ENCODE data around the gene SMIM36. TPM values are rescaled to one million over a fixed set of nuclear protein-coding genes. Genes with fewer than 3 reads are reported as not detected.

The SMIM36 gene
- total and polyA plus RNA-seq, 2 donors from 2014 or later, result not detected

GRCh38 chr17:55492781-55493341 is 18.4 kb downstream of the SMIM36 start:
- DNase-seq (peak in 2 of 5 donors; percentile 32 to 50), FAIRE-seq (no peak)
- no peaks in the 10 kb centered on the region for H3K9me3 ChIP-seq (ENCODE audit: control insufficient read depth in 2 of 3, insufficient read depth in 1 of 3, low read length in 3 of 3)
- H3K27ac ChIP-seq (ENCODE audit: low read depth in 2 of 2, low read length in 2 of 2), result peak overlapping the region; percentile 51 to 59
- no peak overlapping the region for H3K9ac ChIP-seq (ENCODE audit: low read length in 3 of 3)
- H3K27me3 ChIP-seq (ENCODE audit: control insufficient read depth, insufficient read depth, low read length), result no peaks in the 10 kb centered on the region
- intact Hi-C loops (cut with DNase I), result no loop called here
- peaks cover 0 to 11% (median 10%) of the 10 kb centered on the region in 3 donors for H3K4me1 ChIP-seq (ENCODE audit: control insufficient read depth in 2 of 3, insufficient read depth in 2 of 3, low read depth in 1 of 3, low read length in 3 of 3)
- H3K36me3 ChIP-seq (ENCODE audit: control insufficient read depth in 2 of 3, insufficient read depth in 3 of 3, low read length in 3 of 3), result no peaks in the 10 kb centered on the region
- no peak overlapping the region for H3K4me3 ChIP-seq (ENCODE audit: low read length in 3 of 3)
- no peak for TF ChIP-seq CTCF (IDR thresholded peaks at IDR 0.05; ENCODE audit: borderline replicate concordance, extremely low read depth, insufficient read depth)

- no peak for FAIRE-seq
- H3K4me1 ChIP-seq (ENCODE audit: control insufficient read depth in 2 of 3, insufficient read depth in 2 of 3, low read depth in 1 of 3, low read length in 3 of 3), result peaks cover 0 to 8% (median 6%) of the 10 kb centered on the region in 3 donors
- no peak overlapping the region for H3K27ac ChIP-seq (ENCODE audit: low read depth in 2 of 2, low read length in 2 of 2)
- no peak for TF ChIP-seq CTCF (IDR thresholded peaks at IDR 0.05; ENCODE audit: borderline replicate concordance, extremely low read depth, insufficient read depth)
- no peaks in the 10 kb centered on the region for H3K27me3 ChIP-seq (ENCODE audit: control insufficient read depth, insufficient read depth, low read length)
- no peak overlapping the region for H3K4me3 ChIP-seq (ENCODE audit: low read length in 3 of 3)
- intact Hi-C loops (cut with DNase I), result no loop called here
- H3K9me3 ChIP-seq (ENCODE audit: control insufficient read depth in 2 of 3, insufficient read depth in 1 of 3, low read length in 3 of 3), result no peaks in the 10 kb centered on the region
- H3K36me3 ChIP-seq (ENCODE audit: control insufficient read depth in 2 of 3, insufficient read depth in 3 of 3, low read length in 3 of 3), result no peaks in the 10 kb centered on the region
- H3K9ac ChIP-seq (ENCODE audit: low read length in 3 of 3), result no peak overlapping the region
- DNase-seq, result no peak
These were observed 20.9 kb downstream of the SMIM36 start for GRCh38 chr17:55490376-55490775.

GRCh38 chr17:55487695-55488432 is 23.4 kb downstream of the SMIM36 start:
- Histone ChIP-seq H3K4me1 (ENCODE audit: control insufficient read depth in 2 of 3, insufficient read depth in 2 of 3, low read depth in 1 of 3, low read length in 3 of 3) (peaks cover 0 to 5% (median 0%) of the 10 kb centered on the region in 3 donors), H3K36me3 (ENCODE audit: control insufficient read depth in 2 of 3, insufficient read depth in 3 of 3, low read length in 3 of 3) (no peaks in the 10 kb centered on the region), H3K27me3 (ENCODE audit: control insufficient read depth, insufficient read depth, low read length) (no peaks in the 10 kb centered on the region), H3K9me3 (ENCODE audit: control insufficient read depth in 2 of 3, insufficient read depth in 1 of 3, low read length in 3 of 3) (no peaks in the 10 kb centered on the region), H3K4me3 (ENCODE audit: low read length in 3 of 3) (no peak overlapping the region), H3K9ac (ENCODE audit: low read length in 3 of 3) (no peak overlapping the region), H3K27ac (ENCODE audit: low read depth in 2 of 2, low read length in 2 of 2) (peak overlapping the region in 1 of 2 donors; percentile 6)
- TF ChIP-seq CTCF (IDR thresholded peaks at IDR 0.05; ENCODE audit: borderline replicate concordance, extremely low read depth, insufficient read depth), result no peak
- DNase-seq (peak in 1 of 5 donors; percentile 24), FAIRE-seq (no peak)
- intact Hi-C loops (cut with DNase I), result no loop called here
